ENCODE results near the gene ELOB. TPM values are rescaled to one million over a fixed set of nuclear protein-coding genes. Genes with fewer than 3 reads are reported as not detected.
A peak's percentile ranks its signal among the peaks of the same experiment; 100 is the strongest.

The ELOB gene
- total RNA-seq, 1 donor from 2014 or later, result 402 TPM

- Histone ChIP-seq H4K20me1 (ENCODE audit: low read depth) (no peaks in the 10 kb centered on the region), H3K9me3 (ENCODE audit: low read depth) (no peaks in the 10 kb centered on the region), H3K4me2 (no peak overlapping the region), H3K4me1 (peaks cover 3% of the 10 kb centered on the region), H3K27ac (no peak overlapping the region), H3K79me2 (ENCODE audit: low read depth) (no peaks in the 10 kb centered on the region), H3K36me3 (no peaks in the 10 kb centered on the region), H3K4me3 (no peak overlapping the region), H2AFZ (replicated peaks) (no peak overlapping the region), H3F3A (ENCODE audit: low read depth) (no peaks in the 10 kb centered on the region), H3K27me3 (no peaks in the 10 kb centered on the region), H3K9ac (no peak overlapping the region)
- Mint-ChIP-seq H3K27ac (peak overlapping the region; percentile 88), H3K27me3 (ENCODE audit: insufficient read depth, low read depth) (peaks cover 2% of the 10 kb centered on the region), H3K9me3 (no peaks in the 10 kb centered on the region), H3K4me3 (no peak overlapping the region), H3K4me1 (peaks cover 3% of the 10 kb centered on the region), H3K36me3 (no peaks in the 10 kb centered on the region)
- no peak for DNase-seq (ENCODE audit: low spot score)
- TF ChIP-seq EZH2phosphoT487 (IDR thresholded peaks at IDR 0.05) (no peak), EZH2 (IDR thresholded peaks at IDR 0.05) (no peak), CTCF (IDR thresholded peaks at IDR 0.05) (no peak)
These were observed 36.6 kb downstream of the ELOB start for GRCh38 chr16:2740476-2740875.

- H3K36me3 ChIP-seq, result no peaks in the 10 kb centered on the region
- H2AFZ ChIP-seq (replicated peaks), result no peak overlapping the region
- no peaks in the 10 kb centered on the region for H4K20me1 ChIP-seq (ENCODE audit: low read depth)
- no peak overlapping the region for H3K27ac ChIP-seq
- H3K9me3 Mint-ChIP-seq, result no peaks in the 10 kb centered on the region
- H3K4me3 Mint-ChIP-seq, result no peak overlapping the region
- H3K4me1 Mint-ChIP-seq, result peaks cover 3% of the 10 kb centered on the region
- H3K36me3 Mint-ChIP-seq, result no peaks in the 10 kb centered on the region
- no peak for DNase-seq (ENCODE audit: low spot score)
- H3K27ac Mint-ChIP-seq, result peak overlapping the region; percentile 88
- no peaks in the 10 kb centered on the region for H3K79me2 ChIP-seq (ENCODE audit: low read depth)
- H3K27me3 Mint-ChIP-seq (ENCODE audit: insufficient read depth, low read depth), result no peaks in the 10 kb centered on the region
- H3K4me3 ChIP-seq, result no peak overlapping the region
- no peaks in the 10 kb centered on the region for H3K9me3 ChIP-seq (ENCODE audit: low read depth)
- H3K4me2 ChIP-seq, result no peak overlapping the region
- TF ChIP-seq EZH2 (IDR thresholded peaks at IDR 0.05), result no peak
- no peak for TF ChIP-seq CTCF (IDR thresholded peaks at IDR 0.05)
- no peak for TF ChIP-seq EZH2phosphoT487 (IDR thresholded peaks at IDR 0.05)
- no peaks in the 10 kb centered on the region for H3F3A ChIP-seq (ENCODE audit: low read depth)
- H3K9ac ChIP-seq, result no peak overlapping the region
- H3K4me1 ChIP-seq, result peaks cover 3% of the 10 kb centered on the region
- H3K27me3 ChIP-seq, result no peaks in the 10 kb centered on the region
These were observed 37.3 kb downstream of the ELOB start for GRCh38 chr16:2739625-2740430.

GRCh38 chr16:2738615-2739014 lies 38.5 kb downstream of the ELOB start:
- Histone ChIP-seq H3K27me3 (no peaks in the 10 kb centered on the region), H3K79me2 (ENCODE audit: low read depth) (no peaks in the 10 kb centered on the region), H3K4me3 (no peak overlapping the region), H3K4me1 (peaks cover 3% of the 10 kb centered on the region), H3K36me3 (no peaks in the 10 kb centered on the region), H3K9me3 (ENCODE audit: low read depth) (no peaks in the 10 kb centered on the region), H2AFZ (replicated peaks) (no peak overlapping the region), H3F3A (ENCODE audit: low read depth) (no peaks in the 10 kb centered on the region), H3K9ac (no peak overlapping the region), H4K20me1 (ENCODE audit: low read depth) (no peaks in the 10 kb centered on the region), H3K27ac (no peak overlapping the region), H3K4me2 (no peak overlapping the region)
- no peak for TF ChIP-seq EZH2phosphoT487 (IDR thresholded peaks at IDR 0.05)
- no peak for TF ChIP-seq CTCF (IDR thresholded peaks at IDR 0.05)
- TF ChIP-seq EZH2 (IDR thresholded peaks at IDR 0.05), result no peak
- peak overlapping the region; percentile 42 for H3K27ac Mint-ChIP-seq
- H3K9me3 Mint-ChIP-seq, result no peaks in the 10 kb centered on the region
- no peak for DNase-seq (ENCODE audit: low spot score)
- H3K27me3 Mint-ChIP-seq (ENCODE audit: insufficient read depth, low read depth), result no peaks in the 10 kb centered on the region
- peaks cover 3% of the 10 kb centered on the region for H3K4me1 Mint-ChIP-seq
- H3K36me3 Mint-ChIP-seq, result no peaks in the 10 kb centered on the region
- H3K4me3 Mint-ChIP-seq, result peak overlapping the region; percentile 38

Data from neural progenitor cell (in vitro differentiated cells).